ENCODE measurements around the gene NEAT1. TPM values are rescaled to one million over a fixed set of nuclear protein-coding genes. Genes with fewer than 3 reads are reported as not detected.

Gene NEAT1
- total and polyA plus RNA-seq, 9 of the 15 experiments (the other 6 are each of a cell fraction or from before 2014, with no cell fraction given), result 20.1 to 389 (median 62.8) TPM

GRCh38 chr11:65421794-65422632 lies 585 bp upstream of the NEAT1 start:
- Histone ChIP-seq H3K36me3 (ENCODE audit: control insufficient read depth, insufficient read depth, low read length) (peaks cover 43% of the 10 kb centered on the region), H3K27me3 (ENCODE audit: control insufficient read depth in 2 of 2, insufficient read depth in 2 of 2, low read length in 2 of 2) (no peaks in the 10 kb centered on the region), H3K9me3 (replicated peaks; ENCODE audit: control insufficient read depth, insufficient read depth, low read depth, low read length) (no peaks in the 10 kb centered on the region), H3K79me2 (ENCODE audit: control insufficient read depth, insufficient read depth, low read length) (peaks cover 92% of the 10 kb centered on the region), H3K9me1 (ENCODE audit: control insufficient read depth, insufficient read depth, low read length) (no peaks in the 10 kb centered on the region), H3K4me1 (replicated peaks in 1 of 2; ENCODE audit: control insufficient read depth in 2 of 2, insufficient read depth in 2 of 2, low read length in 2 of 2) (peaks cover 40 to 54% of the 10 kb centered on the region in 2 experiments), H3K4me3 (peak overlapping the region; percentile 79), H3K4me2 (ENCODE audit: insufficient read depth, low read length) (peak overlapping the region; percentile 97), H2AFZ (ENCODE audit: low read depth, low read length) (peak overlapping the region; percentile 64), H3K9ac (ENCODE audit: insufficient read depth in 1 of 2, low read depth in 2 of 2, low read length in 2 of 2) (peak overlapping the region; percentile 98 to 100), H4K20me1 (replicated peaks; ENCODE audit: control insufficient read depth, insufficient read depth, low read length) (peaks cover 43% of the 10 kb centered on the region), H3K27ac (ENCODE audit: extremely low read depth, low read depth, low read length) (peak overlapping the region; percentile 98)
- POLR2A ChIA-PET, result interaction anchor here (0.6 to 17.3 kb wide), 61 partner anchors 6 to 1202 kb away, joined by 3 to 1349 read pairs (median 6); partner anchors contain the start of genes CDC42EP2, DPF2, EHBP1L1 and FAU
- intact Hi-C loops (cut with micrococcal nuclease), result loop anchor here (1.0 kb wide), 1 partner anchor 75 kb away; no protein-coding TSS in a partner anchor
- CTCF ChIA-PET (ENCODE audit: low intra/inter-chr PET ratio), result no interaction called here
- under 1% methylated on average over 36 of the region's 68 CpGs for WGBS (ENCODE audit: insufficient coverage, low coverage, missing lambda C conversion rate)
- in situ Hi-C loops (cut with MboI), result no loop called here
- DNase-seq (ENCODE audit: extremely low read depth in 1 of 4, low spot score in 3 of 4) (peak; percentile 83 to 98 (median 88)), ATAC-seq (peak; percentile 3), FAIRE-seq (peak; percentile 69)
- no TSS peak for BruUV-seq (replicated peaks)
- TF ChIP-seq ETV6 (IDR thresholded peaks at IDR 0.05; ENCODE audit: borderline replicate concordance in 1 of 2, low read depth in 2 of 2, low read length in 1 of 2), result peak in 1 of 2 experiments; percentile 3; a peak in 2 of 4 replicates
- TF ChIP-seq ETV6 (CRISPR knock-in tag; IDR thresholded peaks at IDR 0.05; ENCODE audit: borderline replicate concordance), result no peak
- TF ChIP-seq ZNF324 (CRISPR knock-in tag; IDR thresholded peaks at IDR 0.05), result 0 out of 2 replicates have a peak, but pooled peaks have one; percentile 55
- peak; percentile 20 to 51 for TF ChIP-seq E2F6 (IDR thresholded peaks at IDR 0.05; ENCODE audit: borderline replicate concordance in 1 of 2, extremely low read depth in 1 of 2, insufficient read depth in 1 of 2, insufficient read length in 1 of 2, low read depth in 1 of 2, low read length in 1 of 2, poor library complexity in 1 of 2, severe bottlenecking in 1 of 2)
- TF ChIP-seq DACH1 (IDR thresholded peaks at IDR 0.05; ENCODE audit: partially characterized antibody), result peak; percentile 43
- no peak for TF ChIP-seq MCM2 (IDR thresholded peaks at IDR 0.05; ENCODE audit: low read depth)
- no peak for TF ChIP-seq CC2D1A (IDR thresholded peaks at IDR 0.05)
- TF ChIP-seq RHOXF2B (CRISPR knock-in tag; conservative IDR thresholded peaks at IDR 0.05), result no peak
- TF ChIP-seq PREB (CRISPR knock-in tag; IDR thresholded peaks at IDR 0.05), result no peak
- no peak for TF ChIP-seq SRSF7 (optimal IDR thresholded peaks at IDR 0.05; ENCODE audit: low read depth, low read length)
- TF ChIP-seq ZNF639 (CRISPR knock-in tag; conservative IDR thresholded peaks at IDR 0.05 in 1 of 2, IDR thresholded peaks at IDR 0.05 in 1 of 2), result peak in 1 of 2 experiments; percentile 65; a peak in 1 of 4 replicates
- TF ChIP-seq ZBTB34 (CRISPR knock-in tag; IDR thresholded peaks at IDR 0.05), result no peak
- TF ChIP-seq HNRNPLL (IDR thresholded peaks at IDR 0.05; ENCODE audit: low read depth, low read length, poor library complexity, severe bottlenecking), result no peak
- TF ChIP-seq ZNF212 (CRISPR knock-in tag; IDR thresholded peaks at IDR 0.05), result 0 out of 2 replicates have a peak, but pooled peaks have one; percentile 60

Data from K562 (cell line).